Fibroblast of skin of left quadriceps (primary cell): ENCODE results near the gene OR11H6.
A peak's percentile ranks its signal among the peaks of the same experiment; 100 is the strongest.
"Not testable (repeated sequence)": the region's sequence is repeated elsewhere in the genome, so short reads cannot be mapped to it uniquely, and the experiment has no call there.

Source experiments
- DNase-seq, 2 experiments: peaks; one replicate each; pipeline ENCODE4 v3.0.0-alpha.2; 2013; ENCODE audit warnings: low read depth in 2 of 2

The OR11H6 gene

GRCh38 chr14:20262642-20263128, 39.2 kb downstream of the OR11H6 start:
- peak; percentile 51 to 52 for DNase-seq

- not testable (repeated sequence) for DNase-seq
These were observed 40.9 kb downstream of the OR11H6 start for GRCh38 chr14:20264361-20264760.

DNA sequence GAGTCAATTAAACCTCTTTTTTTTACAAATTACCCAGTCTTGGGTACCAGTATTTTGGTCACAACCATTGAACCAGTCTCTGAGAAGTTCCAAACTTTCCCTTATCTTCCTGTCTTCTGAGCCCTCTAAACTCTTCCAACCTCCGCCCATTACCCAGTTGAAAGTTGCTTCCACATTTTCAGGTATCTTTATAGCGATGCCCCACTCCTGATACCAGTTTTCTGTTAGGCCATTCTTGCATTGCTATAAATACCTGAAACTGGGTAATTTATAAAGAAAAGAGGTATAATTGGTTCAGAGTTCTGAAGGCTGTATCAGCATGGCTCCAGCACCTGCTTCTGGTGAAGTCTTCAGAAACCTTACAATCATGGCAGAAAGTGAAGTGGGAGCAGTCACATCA, 50.6 kb downstream of the OR11H6 start:
- no peak for DNase-seq
